Medulla oblongata (tissue), 1 donor: ENCODE data around the gene TBC1D9.
"Not testable (repeated sequence)": the region's sequence is repeated elsewhere in the genome, so short reads cannot be mapped to it uniquely, and the experiment has no call there.

Source experiments
- DNase-seq: peaks from one replicate; pipeline ENCODE4 v3.0.0-alpha.2; 2015; ENCODE audit errors: extremely low spot score

TBC1D9 gene

GRCh38 chr4:140753329-140753728, 2.9 kb downstream of the TBC1D9 start:
- DNase-seq = peak; percentile 36

DNA sequence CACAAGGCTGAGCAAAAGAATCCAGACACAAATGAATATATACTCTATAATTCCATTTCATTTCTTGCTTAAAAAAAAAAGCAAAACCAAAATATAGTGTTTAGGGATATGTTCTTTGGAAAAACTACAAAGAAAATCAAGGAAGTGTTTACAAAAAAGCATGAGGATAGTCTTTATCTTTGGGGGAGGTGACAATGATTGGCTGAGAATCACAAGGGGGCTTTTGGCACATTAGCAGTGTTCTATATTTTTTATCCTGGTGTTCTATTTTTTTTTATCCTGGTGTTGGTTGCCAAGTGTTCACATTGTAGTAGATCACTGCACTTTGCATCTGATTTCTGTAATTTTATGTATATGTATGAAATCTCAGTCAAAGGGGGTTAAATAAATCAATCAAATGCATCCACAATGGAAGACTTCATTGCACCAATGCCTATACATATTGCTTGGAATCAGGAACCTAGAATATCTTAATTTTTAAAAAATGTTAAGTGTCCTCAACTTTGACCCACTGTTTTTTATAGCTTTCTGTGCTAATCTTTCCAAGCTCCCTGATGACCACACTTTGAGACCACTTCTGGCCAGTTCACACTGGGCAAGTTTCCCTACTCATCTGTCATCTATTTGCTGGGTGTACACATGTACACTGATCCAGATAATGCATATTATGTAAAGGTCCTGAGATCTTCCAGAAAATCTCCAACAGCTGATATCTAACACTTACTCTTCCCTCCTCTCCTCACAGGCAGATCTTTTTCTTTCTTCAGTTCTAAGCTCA, 3.7 kb downstream of the TBC1D9 start:
- no peak for DNase-seq

DNA sequence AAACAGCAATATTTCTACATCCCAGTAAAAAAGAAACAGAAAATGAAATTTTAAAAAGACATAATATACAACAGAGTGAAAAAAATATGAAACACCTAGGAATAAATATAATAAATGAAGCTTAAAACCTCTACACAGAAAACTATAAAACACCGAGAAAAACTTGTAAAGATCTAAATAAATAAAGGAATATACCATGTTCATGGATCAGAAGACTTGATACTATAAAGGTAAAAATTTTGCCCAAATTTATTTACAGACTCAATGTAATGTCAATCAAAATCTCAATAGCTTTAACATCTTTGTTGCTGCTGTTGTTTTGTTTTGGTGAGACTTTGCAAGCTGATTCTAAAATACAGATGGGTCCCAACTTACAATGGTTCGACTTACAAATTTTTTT, 5.7 kb downstream of the TBC1D9 start:
- DNase-seq = no peak

DNA sequence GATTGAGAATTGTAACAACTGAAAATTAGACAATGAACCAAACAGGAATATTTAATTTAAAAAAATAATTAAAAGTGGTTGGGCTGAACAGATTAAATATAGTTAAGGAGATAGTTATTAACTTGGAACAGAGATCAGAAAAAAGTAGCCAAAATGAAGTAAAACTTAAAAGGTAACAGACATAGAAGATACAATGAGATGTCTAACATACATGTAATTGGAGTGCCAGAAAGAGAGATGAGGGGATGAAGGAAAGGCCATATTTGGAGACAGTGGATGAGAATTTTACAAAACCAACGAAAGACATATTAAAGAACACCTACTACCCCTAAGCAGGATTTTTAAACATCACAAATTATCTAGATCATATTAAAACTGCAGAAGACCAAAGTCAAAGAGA, 8.0 kb downstream of the TBC1D9 start:
- no peak for DNase-seq

GRCh38 chr4:140746546-140746945, 9.6 kb downstream of the TBC1D9 start:
- not testable (repeated sequence) for DNase-seq

GRCh38 chr4:140744421-140744820, 11.8 kb downstream of the TBC1D9 start:
- no peak for DNase-seq

GRCh38 chr4:140743194-140743931, 12.8 kb downstream of the TBC1D9 start:
- peak; percentile 56 for DNase-seq

GRCh38 chr4:140742838-140743193, 13.4 kb downstream of the TBC1D9 start:
- no peak for DNase-seq

GRCh38 chr4:140740906-140741670, 15.1 kb downstream of the TBC1D9 start:
- DNase-seq = no peak

- no peak for DNase-seq
These were observed 15.8 kb downstream of the TBC1D9 start for GRCh38 chr4:140740422-140740821.

GRCh38 chr4:140739971-140740370, 16.2 kb downstream of the TBC1D9 start:
- DNase-seq = no peak

DNA sequence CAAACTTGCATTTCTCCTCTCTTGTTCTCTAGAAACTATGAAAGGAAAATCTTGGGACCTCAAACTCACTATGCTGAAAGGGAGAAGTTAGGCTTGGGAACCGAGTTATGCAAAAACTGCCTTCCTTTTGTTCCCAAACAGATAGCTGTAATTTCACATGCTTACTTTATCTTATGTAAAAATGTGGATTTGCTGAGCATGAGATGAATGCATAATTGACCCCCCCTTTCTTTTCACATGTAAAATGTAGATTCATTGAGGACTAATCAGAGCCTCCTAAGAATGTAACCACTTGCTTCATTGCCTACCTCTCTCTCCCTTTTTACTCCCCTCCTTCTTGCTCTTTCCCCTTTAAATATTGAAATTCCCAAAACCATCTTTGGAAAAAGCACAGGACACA, 18.0 kb downstream of the TBC1D9 start:
- no peak for DNase-seq

GRCh38 chr4:140736669-140737343, 19.4 kb downstream of the TBC1D9 start:
- no peak for DNase-seq

DNA sequence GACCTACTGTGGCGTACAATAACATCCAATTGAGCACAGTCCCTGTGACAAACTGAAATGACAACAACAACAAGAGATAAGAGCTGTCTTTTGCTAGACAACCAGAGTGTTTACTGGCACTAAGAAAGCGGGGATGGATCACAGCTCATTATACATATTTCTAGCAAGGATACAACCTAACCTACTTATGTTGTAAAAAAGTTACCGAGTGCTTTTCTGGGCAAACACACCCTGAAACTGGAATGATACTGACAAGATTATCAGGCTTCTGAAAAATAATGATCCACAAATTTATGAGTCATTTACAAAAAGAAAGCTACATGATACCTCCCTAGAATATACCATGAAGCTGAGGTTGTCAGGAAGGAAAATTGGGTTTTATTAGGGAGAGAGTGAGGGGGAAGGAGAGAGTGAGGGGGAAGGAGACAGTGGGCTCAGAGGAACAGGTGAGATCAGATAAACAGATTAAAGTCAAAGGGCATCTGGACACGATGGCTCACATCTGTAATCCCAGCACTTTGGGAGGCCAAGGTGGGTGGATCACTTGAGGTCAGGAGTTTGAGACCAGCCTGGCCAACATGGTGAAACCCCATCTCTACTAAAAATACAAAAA, 20.3 kb downstream of the TBC1D9 start:
- DNase-seq = no peak

DNA sequence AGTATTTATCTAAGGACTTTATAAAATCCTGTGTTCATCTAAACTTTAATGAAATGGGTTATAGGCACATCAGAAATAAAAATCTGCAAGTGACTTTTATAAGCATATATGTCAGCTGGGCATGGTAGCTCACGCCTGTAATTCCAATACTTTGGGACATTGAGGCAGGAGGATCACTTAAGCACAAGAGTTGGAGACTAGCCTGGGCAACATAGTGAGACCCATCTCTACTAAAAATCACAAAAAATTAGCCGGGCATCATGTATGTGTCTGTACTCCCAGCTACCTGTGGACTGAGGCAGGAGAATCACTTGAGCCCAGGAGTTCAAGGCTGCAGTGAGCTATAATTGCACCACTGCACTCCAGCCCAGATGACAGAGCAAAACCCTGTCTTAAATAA, 20.9 kb downstream of the TBC1D9 start:
- no peak for DNase-seq

GRCh38 chr4:140732780-140733179, 23.4 kb downstream of the TBC1D9 start:
- no peak for DNase-seq

DNA sequence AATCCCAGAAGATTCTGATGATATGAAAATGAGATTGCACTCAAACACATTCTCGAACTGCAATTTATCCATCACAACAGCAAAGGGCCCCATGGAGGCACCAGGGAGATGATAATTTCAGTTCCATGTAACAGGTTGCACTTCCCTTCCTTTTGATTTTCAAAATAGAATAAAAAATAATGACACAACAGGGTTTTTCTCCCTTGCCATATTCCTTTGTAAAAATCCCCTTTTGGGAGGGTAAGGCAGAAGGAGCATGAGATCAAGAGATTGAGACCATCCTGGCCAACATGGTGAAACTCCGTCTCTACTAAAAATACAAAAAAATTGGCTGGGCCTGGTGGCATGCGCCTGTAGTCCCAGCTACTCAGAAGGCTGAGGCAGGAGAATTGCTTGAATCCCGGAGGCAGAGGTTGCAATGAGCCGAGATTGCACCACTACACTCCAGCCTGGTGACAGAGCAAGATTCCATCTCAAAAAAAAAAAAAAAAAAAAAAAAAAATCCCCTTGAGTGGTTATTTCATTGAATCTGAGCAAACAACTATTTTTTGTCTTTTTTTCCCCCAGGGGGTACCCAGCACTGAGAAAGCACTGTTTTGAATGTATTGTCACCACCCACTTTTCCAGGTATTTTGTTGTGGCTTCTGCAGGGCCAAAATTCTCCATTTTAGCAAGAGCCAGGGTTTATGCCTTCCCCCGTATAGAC, 26.7 kb downstream of the TBC1D9 start:
- DNase-seq = no peak

GRCh38 chr4:140726776-140727500, 29.2 kb downstream of the TBC1D9 start:
- no peak for DNase-seq

DNA sequence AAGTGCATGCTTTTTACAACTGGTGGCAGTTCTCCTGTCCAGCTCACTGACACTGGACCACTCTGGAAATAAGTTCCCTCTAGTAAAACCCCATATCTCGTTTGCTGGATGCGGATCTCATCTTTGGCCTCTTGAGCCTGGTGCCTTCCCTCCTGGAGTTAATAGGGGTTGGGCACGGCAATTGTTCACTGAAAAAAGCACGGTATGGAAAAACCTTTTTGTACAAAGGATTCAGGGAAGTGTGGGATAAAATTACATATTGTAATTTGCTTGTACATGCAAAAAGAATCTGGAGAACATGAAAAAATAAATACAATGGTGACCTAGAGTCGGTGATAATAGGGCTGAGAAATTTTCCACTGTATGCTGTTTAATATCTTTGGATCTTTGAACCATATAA, 30.6 kb downstream of the TBC1D9 start:
- DNase-seq = no peak

DNA sequence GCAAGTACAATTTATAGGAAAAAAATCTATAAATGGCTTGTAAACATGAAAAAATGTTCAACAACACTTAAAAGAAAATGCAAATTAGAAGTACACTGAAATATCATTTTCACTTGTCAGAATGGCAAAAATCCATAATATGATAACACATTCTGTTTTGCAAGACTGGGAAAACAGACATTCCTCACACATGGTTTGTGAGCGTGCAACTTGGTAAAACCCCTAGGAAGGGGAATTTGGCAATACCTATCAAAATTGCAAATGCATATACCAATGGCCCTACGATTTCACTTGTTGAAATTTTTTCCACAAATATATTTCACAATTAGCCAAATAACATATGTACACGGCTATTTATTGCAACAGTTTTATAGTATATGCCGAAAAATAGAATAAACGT, 31.4 kb downstream of the TBC1D9 start:
- no peak for DNase-seq
